Muscle layer of duodenum (tissue), 2 donors: Measurements from ENCODE around the gene VASH2.
A peak's percentile ranks its signal among the peaks of the same experiment; 100 is the strongest.
"Not testable (repeated sequence)": the region's sequence is repeated elsewhere in the genome, so short reads cannot be mapped to it uniquely, and the experiment has no call there.

Source experiments
- H3K27ac ChIP-seq: one replicate; pipeline ENCODE4 v1.7.0; 2013; ENCODE audit warnings: mild to moderate bottlenecking, low read length
- H3K27me3 ChIP-seq: one replicate; pipeline ENCODE4 v1.7.0; 2013; ENCODE audit warnings: low read depth, mild to moderate bottlenecking, control low read depth, low read length
- H3K36me3 ChIP-seq, 2 donors: one replicate each; pipeline ENCODE4 v1.7.0; 2013; ENCODE audit warnings: low read length in 2 of 2, control low read depth in 1 of 2, mild to moderate bottlenecking in 1 of 2; ENCODE audit not compliant: insufficient read depth in 2 of 2, control insufficient read depth in 1 of 2
- H3K4me1 ChIP-seq, 2 donors: one replicate each; pipeline ENCODE4 v1.7.0; 2013; ENCODE audit warnings: low read length in 2 of 2, mild to moderate bottlenecking in 2 of 2, control low read depth in 1 of 2, moderate library complexity in 1 of 2; ENCODE audit not compliant: insufficient read depth in 2 of 2, control insufficient read depth in 1 of 2
- H3K4me3 ChIP-seq, 2 donors: one replicate each; pipeline ENCODE4 v1.7.0; 2013; ENCODE audit warnings: low read length in 2 of 2, low read depth in 1 of 2, mild to moderate bottlenecking in 1 of 2
- H3K9me3 ChIP-seq, 2 donors: one replicate each; pipeline ENCODE4 v1.7.0; 2013; ENCODE audit warnings: low read length in 2 of 2, control low read depth in 1 of 2, mild to moderate bottlenecking in 1 of 2; ENCODE audit not compliant: control insufficient read depth in 1 of 2
- donor health status: healthy.

Gene VASH2

GRCh38 chr1:212983482-212983881, 33.1 kb downstream of the VASH2 start:
- H3K36me3 ChIP-seq: no peaks in the 10 kb centered on the region
- no peaks in the 10 kb centered on the region for H3K9me3 ChIP-seq
- peaks cover 0 to 6% of the 10 kb centered on the region in 2 donors for H3K4me1 ChIP-seq
- H3K4me3 ChIP-seq: no peak overlapping the region
- H3K27ac ChIP-seq: no peak overlapping the region
- no peaks in the 10 kb centered on the region for H3K27me3 ChIP-seq

GRCh38 chr1:212984522-212985291, 34.4 kb downstream of the VASH2 start:
- Histone ChIP-seq H3K27ac (no peak overlapping the region), H3K4me1 (peaks cover 0 to 6% of the 10 kb centered on the region in 2 donors), H3K9me3 (no peaks in the 10 kb centered on the region), H3K27me3 (no peaks in the 10 kb centered on the region), H3K36me3 (peaks cover 0 to 3% of the 10 kb centered on the region in 2 donors), H3K4me3 (no peak overlapping the region)

- no peak overlapping the region for H3K4me3 ChIP-seq
- no peaks in the 10 kb centered on the region for H3K27me3 ChIP-seq
- H3K9me3 ChIP-seq: no peaks in the 10 kb centered on the region
- H3K36me3 ChIP-seq: peaks cover 3 to 5% of the 10 kb centered on the region in 2 donors
- no peaks in the 10 kb centered on the region for H3K4me1 ChIP-seq
- no peak overlapping the region for H3K27ac ChIP-seq
These were observed 36.2 kb downstream of the VASH2 start for GRCh38 chr1:212986551-212986950.

GRCh38 chr1:212987702-212988322, 37.5 kb downstream of the VASH2 start:
- Histone ChIP-seq H3K4me3 (no peak overlapping the region), H3K36me3 (peaks cover 5 to 11% of the 10 kb centered on the region in 2 donors), H3K9me3 (no peaks in the 10 kb centered on the region), H3K4me1 (no peaks in the 10 kb centered on the region), H3K27ac (no peak overlapping the region), H3K27me3 (no peaks in the 10 kb centered on the region)

- H3K27me3 ChIP-seq: no peaks in the 10 kb centered on the region
- no peak overlapping the region for H3K4me3 ChIP-seq
- H3K4me1 ChIP-seq: no peaks in the 10 kb centered on the region
- H3K27ac ChIP-seq: no peak overlapping the region
- H3K9me3 ChIP-seq: no peaks in the 10 kb centered on the region
- peaks cover 8 to 11% of the 10 kb centered on the region in 2 donors for H3K36me3 ChIP-seq
These were observed 39.9 kb downstream of the VASH2 start for GRCh38 chr1:212990276-212990675.

GRCh38 chr1:212993960-212994359, 43.6 kb downstream of the VASH2 start:
- H3K27me3 ChIP-seq, H3K27ac ChIP-seq, H3K4me3 ChIP-seq, H3K9me3 ChIP-seq, H3K4me1 ChIP-seq: not testable (repeated sequence)
- H3K36me3 ChIP-seq: peaks cover 16 to 24% of the 10 kb centered on the region in 2 donors

- Histone ChIP-seq H3K4me3 (no peak overlapping the region), H3K27me3 (no peaks in the 10 kb centered on the region), H3K27ac (no peak overlapping the region), H3K9me3 (no peaks in the 10 kb centered on the region), H3K36me3 (peaks cover 19 to 27% of the 10 kb centered on the region in 2 donors), H3K4me1 (no peaks in the 10 kb centered on the region)
These were observed 44.6 kb downstream of the VASH2 start for GRCh38 chr1:212994926-212995325.

GRCh38 chr1:213003256-213003655, 52.9 kb downstream of the VASH2 start:
- H3K4me1 ChIP-seq: no peaks in the 10 kb centered on the region
- H3K27me3 ChIP-seq: no peaks in the 10 kb centered on the region
- H3K27ac ChIP-seq: no peak overlapping the region
- no peak overlapping the region for H3K4me3 ChIP-seq
- H3K36me3 ChIP-seq: peaks cover 28 to 55% of the 10 kb centered on the region in 2 donors
- H3K9me3 ChIP-seq: no peaks in the 10 kb centered on the region

GRCh38 chr1:213008564-213008963, 58.2 kb downstream of the VASH2 start:
- Histone ChIP-seq H3K9me3 (no peaks in the 10 kb centered on the region), H3K27me3 (no peaks in the 10 kb centered on the region), H3K4me3 (no peak overlapping the region), H3K36me3 (peaks cover 17 to 40% of the 10 kb centered on the region in 2 donors), H3K27ac (no peak overlapping the region), H3K4me1 (peaks cover 0 to 7% of the 10 kb centered on the region in 2 donors)

GRCh38 chr1:213014642-213015041, 64.3 kb downstream of the VASH2 start:
- Histone ChIP-seq H3K4me1 (peaks cover 5 to 19% of the 10 kb centered on the region in 2 donors), H3K9me3 (no peaks in the 10 kb centered on the region), H3K27ac (peak overlapping the region; percentile 84), H3K4me3 (peak overlapping the region; percentile 78 to 85), H3K36me3 (peaks cover 4 to 7% of the 10 kb centered on the region in 2 donors), H3K27me3 (no peaks in the 10 kb centered on the region)

GRCh38 chr1:213015099-213016050, 65.0 kb downstream of the VASH2 start, which contains the start of gene ANGEL2:
Gene ANGEL2 (minus strand): TSS chr1:213015867. CDS start chr1:213015671, 196 bp downstream.
- no peaks in the 10 kb centered on the region for H3K9me3 ChIP-seq
- H3K36me3 ChIP-seq: peaks cover 4 to 7% of the 10 kb centered on the region in 2 donors
- peak within 1 kb of the TSS; percentile 84 for H3K27ac ChIP-seq
- H3K27me3 ChIP-seq: no peaks in the 10 kb centered on the region
- H3K4me3 ChIP-seq: peak within 1 kb of the TSS; percentile 78 to 85
- H3K4me1 ChIP-seq: peaks cover 5 to 19% of the 10 kb centered on the region in 2 donors
